ENCODE results near the gene TMEM181. TPM values are rescaled to one million over a fixed set of nuclear protein-coding genes. Genes with fewer than 3 reads are reported as not detected.

Gene TMEM181
- 65.3 and 70.3 TPM in 2 replicates for total RNA-seq

GRCh38 chr6:158559895-158560835 is at the start of gene TMEM181:
Gene TMEM181, plus strand, starts transcription at chr6:158560091. Its CDS starts 134 bp downstream, at chr6:158560225.

GRCh38 chr6:158644231-158645063 is 84.6 kb downstream of the TMEM181 start, which contains the start of gene DYNLT1:
Gene DYNLT1, minus strand, starts transcription at chr6:158644743. Its CDS starts 35 bp downstream, at chr6:158644708.

GRCh38 chr6:158649289-158650143 is 89.6 kb downstream of the TMEM181 start, which contains the start of gene SYTL3:
Gene SYTL3, plus strand, starts transcription at chr6:158650054. Its CDS starts 13,215 bp downstream, at chr6:158663269.

Other genes starting within 250 kb of the TMEM181 start
- gene TULP4, start 247.6 kb upstream of the TMEM181 start, total RNA-seq: 119 and 147 TPM in 2 replicates
- 54.0 and 63.5 TPM in 2 replicates for gene DYNLT1, start 84.7 kb downstream of the TMEM181 start, total RNA-seq
- gene SYTL3, start 90.0 kb downstream of the TMEM181 start, total RNA-seq: 0.89 and 1.7 TPM in 2 replicates